Mucosa of gallbladder (tissue), 1 donor: ENCODE results near the gene NFIX. TPM values are rescaled to one million over a fixed set of nuclear protein-coding genes. Genes with fewer than 3 reads are reported as not detected.
A peak's percentile ranks its signal among the peaks of the same experiment; 100 is the strongest.

Source experiments
- DNase-seq: peaks from one replicate; pipeline ENCODE4 v3.0.0-alpha.2; 2020; ENCODE audit warnings: low spot score
- total RNA-seq: library from RNA; stranded (reverse); gene quantifications from one replicate; pipeline ENCODE4 v1.2.1, GENCODE V29; 2021
- donor health status: DM: no; HTN: no; CAD: no.

Gene NFIX
- total RNA-seq, 1 donor from 2014 or later = 135 TPM

GRCh38 chr19:13036366-13036976, 41.2 kb downstream of the NFIX start:
- DNase-seq = peak; percentile 57

- DNase-seq = no peak
Observed at GRCh38 chr19:13037161-13037560, 41.9 kb downstream of the NFIX start.

GRCh38 chr19:13037731-13038130, 42.5 kb downstream of the NFIX start:
- DNase-seq = no peak

GRCh38 chr19:13038306-13039210, 43.3 kb downstream of the NFIX start:
- DNase-seq = no peak

- DNase-seq = no peak
Observed at GRCh38 chr19:13039211-13039789, 44.0 kb downstream of the NFIX start.

- no peak for DNase-seq
Observed at GRCh38 chr19:13040232-13040947, 45.1 kb downstream of the NFIX start.

- DNase-seq = no peak
Observed at GRCh38 chr19:13040948-13041292, 45.6 kb downstream of the NFIX start.

GRCh38 chr19:13042443-13043130, 47.3 kb downstream of the NFIX start:
- no peak for DNase-seq

- DNase-seq = no peak
Observed at GRCh38 chr19:13043285-13043684, 48.0 kb downstream of the NFIX start.

GRCh38 chr19:13044231-13044836, 49.1 kb downstream of the NFIX start:
- DNase-seq = no peak

GRCh38 chr19:13045812-13046211, 50.5 kb downstream of the NFIX start:
- DNase-seq = no peak

- no peak for DNase-seq
Observed at GRCh38 chr19:13047374-13047773, 52.1 kb downstream of the NFIX start.

GRCh38 chr19:13050274-13050673, 55.0 kb downstream of the NFIX start:
- DNase-seq = no peak

- DNase-seq = peak; percentile 68
Observed at GRCh38 chr19:13051557-13052165, 56.4 kb downstream of the NFIX start.

- DNase-seq = no peak
Observed at GRCh38 chr19:13052447-13053175, 57.3 kb downstream of the NFIX start.

- DNase-seq = no peak
Observed at GRCh38 chr19:13053238-13053637, 58.0 kb downstream of the NFIX start.

- peak; percentile 91 for DNase-seq
Observed at GRCh38 chr19:13053761-13054625, 58.7 kb downstream of the NFIX start.

GRCh38 chr19:13054626-13055212, 59.4 kb downstream of the NFIX start:
- no peak for DNase-seq
